PC-9 (cell line): ENCODE data around the gene IFI27.

Experiments used
- CTCF ChIP-seq: fragments of 200-600 bp; sonication (generic); conservative IDR thresholded peaks from 2 replicates; pipeline ENCODE4 v1.6.1; 2017; ENCODE audit warnings: mixed run types, antibody characterized with exemption, mild to moderate bottlenecking, moderate library complexity
- EZH2 ChIP-seq: fragments of 200-600 bp; sonication (generic); IDR thresholded peaks from 2 replicates; pipeline ENCODE4 v1.8.0; 2017; ENCODE audit warnings: antibody characterized with exemption, low read depth

GRCh38 chr14:94088516-94088915 lies 22.0 kb upstream of the IFI27 start:
- TF ChIP-seq CTCF (no peak), EZH2 (no peak)
